ENCODE results near the gene MYO5A. TPM values are rescaled to one million over a fixed set of nuclear protein-coding genes. Genes with fewer than 3 reads are reported as not detected.

Gene MYO5A
- total and polyA plus RNA-seq, 10 of the 15 experiments (the other 5 are each of a cell fraction or from before 2014, with no cell fraction given), result 4.2 to 42.9 (median 31.1) TPM

DNA sequence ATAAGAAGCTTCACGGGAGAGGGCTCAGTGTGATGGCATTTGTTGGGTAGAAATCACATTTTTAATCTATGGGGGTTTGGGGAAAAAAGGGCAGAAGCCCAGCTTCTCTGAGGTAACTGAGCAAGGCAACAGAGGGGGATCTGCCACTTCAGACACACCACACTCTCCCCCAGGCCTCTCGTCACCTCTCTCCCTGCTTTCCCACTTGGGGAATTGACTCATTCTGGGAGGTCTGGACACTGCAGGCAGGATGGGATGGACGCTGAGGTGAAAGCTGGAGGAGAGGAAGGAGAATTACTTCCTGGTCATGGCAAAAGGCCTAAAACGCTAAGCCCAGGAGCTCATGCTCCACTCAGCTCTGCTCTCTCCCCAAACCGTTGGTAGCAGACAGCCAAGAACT lies 266.3 kb downstream of the MYO5A start:
- ChIA-PET SMC1A (ENCODE audit: uncharacterized antibody, unreplicated experiment) (interaction anchor here (0.6 to 10.7 kb wide), 21 partner anchors 13 to 486 kb away, joined by 3 to 143 read pairs (median 4); no protein-coding TSS in a partner anchor), CTCF (interaction anchor here (0.6 to 10.5 kb wide), 20 partner anchors 12 to 516 kb away, joined by 3 to 191 read pairs (median 4); no protein-coding TSS in a partner anchor), RAD21 (ENCODE audit: unreplicated experiment) (interaction anchor here (0.8 to 11.0 kb wide), 18 partner anchors 12 to 470 kb away, joined by 3 to 121 read pairs (median 4); no protein-coding TSS in a partner anchor), POLR2A (interaction anchor here (0.8 to 1.4 kb wide), 5 partner anchors 9 to 320 kb away, joined by 3 to 4 read pairs (median 3); no protein-coding TSS in a partner anchor)
- WGBS (ENCODE audit: insufficient coverage, insufficient replicate concordance, low lambda C conversion rate, missing lambda C conversion rate), result 25% methylated on average over 5 of the region's 5 CpGs
- H3K4me3 ChIP-seq, result no peak overlapping the region
- H3K4me1 ChIP-seq (ENCODE audit: control insufficient read depth, insufficient read depth, low read length), result peaks cover 21% of the 10 kb centered on the region
- in situ Hi-C loops (cut with MboI) (no loop called here), intact Hi-C loops (cut with micrococcal nuclease; ENCODE audit: unreplicated experiment) (loop anchor here (5.0 kb wide), 1 partner anchor 45 kb away; no protein-coding TSS in a partner anchor)
- H3K79me2 ChIP-seq (ENCODE audit: control insufficient read depth, insufficient read depth, low read length), result no peaks in the 10 kb centered on the region
- peak overlapping the region; percentile 70 for H3K9ac ChIP-seq (ENCODE audit: control insufficient read depth, insufficient read depth, low read length)
- peak overlapping the region; percentile 95 for H3K27ac ChIP-seq (ENCODE audit: control insufficient read depth, insufficient read depth)
- H3K9me3 ChIP-seq (replicated peaks; ENCODE audit: control insufficient read depth, insufficient read depth, low read length), result no peaks in the 10 kb centered on the region
- H3K4me2 ChIP-seq (ENCODE audit: control insufficient read depth, insufficient read depth), result peak overlapping the region; percentile 74
- H3K27me3 ChIP-seq (replicated peaks in 1 of 2; ENCODE audit: control insufficient read depth in 2 of 2, insufficient read depth in 2 of 2, low read length in 1 of 2), result no peaks in the 10 kb centered on the region
- FAIRE-seq, result no peak
- peak overlapping the region; percentile 89 for H2AFZ ChIP-seq (ENCODE audit: control insufficient read depth, low read depth, low read length)
- H3K36me3 ChIP-seq (ENCODE audit: control insufficient read depth in 2 of 2, insufficient read depth in 2 of 2, low read length in 1 of 2), result no peaks in the 10 kb centered on the region
- DNase-seq (ENCODE audit: low read depth, low spot score), result no peak
- peak; percentile 13; the same call in 2 of the 3 replicates for ATAC-seq
- TSS peak; percentile 88 for BruUV-seq (replicated peaks)
- no peaks in the 10 kb centered on the region for H4K20me1 ChIP-seq (ENCODE audit: control insufficient read depth, insufficient read depth)
- TF ChIP-seq, protein P1, sequence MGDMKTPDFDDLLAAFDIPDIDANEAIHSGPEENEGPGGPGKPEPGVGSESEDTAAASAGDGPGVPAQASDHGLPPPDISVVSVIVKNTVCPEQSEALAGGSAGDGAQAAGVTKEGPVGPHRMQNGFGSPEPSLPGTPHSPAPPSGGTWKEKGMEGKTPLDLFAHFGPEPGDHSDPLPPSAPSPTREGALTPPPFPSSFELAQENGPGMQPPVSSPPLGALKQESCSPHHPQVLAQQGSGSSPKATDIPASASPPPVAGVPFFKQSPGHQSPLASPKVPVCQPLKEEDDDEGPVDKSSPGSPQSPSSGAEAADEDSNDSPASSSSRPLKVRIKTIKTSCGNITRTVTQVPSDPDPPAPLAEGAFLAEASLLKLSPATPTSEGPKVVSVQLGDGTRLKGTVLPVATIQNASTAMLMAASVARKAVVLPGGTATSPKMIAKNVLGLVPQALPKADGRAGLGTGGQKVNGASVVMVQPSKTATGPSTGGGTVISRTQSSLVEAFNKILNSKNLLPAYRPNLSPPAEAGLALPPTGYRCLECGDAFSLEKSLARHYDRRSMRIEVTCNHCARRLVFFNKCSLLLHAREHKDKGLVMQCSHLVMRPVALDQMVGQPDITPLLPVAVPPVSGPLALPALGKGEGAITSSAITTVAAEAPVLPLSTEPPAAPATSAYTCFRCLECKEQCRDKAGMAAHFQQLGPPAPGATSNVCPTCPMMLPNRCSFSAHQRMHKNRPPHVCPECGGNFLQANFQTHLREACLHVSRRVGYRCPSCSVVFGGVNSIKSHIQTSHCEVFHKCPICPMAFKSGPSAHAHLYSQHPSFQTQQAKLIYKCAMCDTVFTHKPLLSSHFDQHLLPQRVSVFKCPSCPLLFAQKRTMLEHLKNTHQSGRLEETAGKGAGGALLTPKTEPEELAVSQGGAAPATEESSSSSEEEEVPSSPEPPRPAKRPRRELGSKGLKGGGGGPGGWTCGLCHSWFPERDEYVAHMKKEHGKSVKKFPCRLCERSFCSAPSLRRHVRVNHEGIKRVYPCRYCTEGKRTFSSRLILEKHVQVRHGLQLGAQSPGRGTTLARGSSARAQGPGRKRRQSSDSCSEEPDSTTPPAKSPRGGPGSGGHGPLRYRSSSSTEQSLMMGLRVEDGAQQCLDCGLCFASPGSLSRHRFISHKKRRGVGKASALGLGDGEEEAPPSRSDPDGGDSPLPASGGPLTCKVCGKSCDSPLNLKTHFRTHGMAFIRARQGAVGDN (IDR thresholded peaks at IDR 0.05), result 0 out of 2 replicates have a peak, but pooled peaks have one; percentile 4
- peak; percentile 47; the same call in 1 of the 2 replicates for TF ChIP-seq ZBTB40 (IDR thresholded peaks at IDR 0.05; ENCODE audit: borderline replicate concordance)
- no peak for TF ChIP-seq DPF2 (IDR thresholded peaks at IDR 0.05)
- TF ChIP-seq STAT1 (conservative IDR thresholded peaks at IDR 0.05), result no peak
